ENCODE results near the gene YEATS2.
"Not testable (repeated sequence)": the region's sequence is repeated elsewhere in the genome, so short reads cannot be mapped to it uniquely, and the experiment has no call there.

YEATS2 gene

DNA sequence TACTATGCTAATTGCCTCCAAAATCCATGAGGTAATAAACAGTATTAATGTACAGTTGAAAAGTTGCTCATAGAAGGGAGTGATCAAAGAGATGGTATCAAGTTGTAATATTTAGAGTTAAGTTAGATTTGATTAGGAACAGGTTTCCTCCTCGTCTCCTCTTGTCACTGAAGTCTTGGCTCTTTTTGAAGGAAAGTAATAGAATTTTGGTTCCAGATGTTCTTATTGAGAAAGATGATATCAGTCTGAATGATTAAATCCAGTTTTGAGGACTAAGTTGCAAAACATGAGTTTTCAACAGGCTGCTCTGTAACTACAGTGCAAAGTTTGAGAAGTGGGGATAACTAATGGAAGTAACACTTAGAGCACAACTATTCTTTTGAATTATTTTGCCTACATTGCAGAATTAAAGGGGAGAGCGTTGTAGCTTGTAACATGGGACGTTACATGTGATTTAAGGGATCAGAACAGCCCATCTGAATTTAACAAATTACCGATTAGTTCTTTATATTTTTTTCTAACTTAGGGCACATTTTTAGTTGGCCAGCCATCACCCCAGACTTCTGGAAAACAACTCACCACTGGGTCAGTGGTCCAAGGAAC is 79.5 kb downstream of the YEATS2 start:
- DNase-seq (ENCODE audit: low spot score) = no peak

GRCh38 chr3:183779896-183780465 is 82.4 kb downstream of the YEATS2 start:
- no peak for DNase-seq (ENCODE audit: low spot score)

DNA sequence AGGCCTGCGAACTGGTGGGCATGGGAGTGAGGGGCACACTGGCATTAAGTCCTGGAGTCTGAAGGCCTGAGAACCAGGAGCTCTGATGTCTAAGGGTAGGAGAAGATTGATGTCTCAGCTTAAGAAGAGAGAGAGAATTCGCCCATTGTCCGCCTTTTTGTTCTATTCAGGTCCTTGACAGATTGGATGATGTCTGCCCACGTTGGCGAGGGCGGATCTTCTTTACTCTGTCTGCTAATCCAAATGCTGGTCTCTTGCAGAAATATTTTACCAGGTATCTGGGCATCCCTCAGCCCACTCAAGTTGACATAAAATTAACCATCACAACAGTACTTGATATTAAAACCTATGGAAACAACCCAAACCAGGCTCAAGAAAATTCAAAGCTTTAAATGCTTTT is 83.6 kb downstream of the YEATS2 start:
- DNase-seq (ENCODE audit: low spot score) = no peak

DNA sequence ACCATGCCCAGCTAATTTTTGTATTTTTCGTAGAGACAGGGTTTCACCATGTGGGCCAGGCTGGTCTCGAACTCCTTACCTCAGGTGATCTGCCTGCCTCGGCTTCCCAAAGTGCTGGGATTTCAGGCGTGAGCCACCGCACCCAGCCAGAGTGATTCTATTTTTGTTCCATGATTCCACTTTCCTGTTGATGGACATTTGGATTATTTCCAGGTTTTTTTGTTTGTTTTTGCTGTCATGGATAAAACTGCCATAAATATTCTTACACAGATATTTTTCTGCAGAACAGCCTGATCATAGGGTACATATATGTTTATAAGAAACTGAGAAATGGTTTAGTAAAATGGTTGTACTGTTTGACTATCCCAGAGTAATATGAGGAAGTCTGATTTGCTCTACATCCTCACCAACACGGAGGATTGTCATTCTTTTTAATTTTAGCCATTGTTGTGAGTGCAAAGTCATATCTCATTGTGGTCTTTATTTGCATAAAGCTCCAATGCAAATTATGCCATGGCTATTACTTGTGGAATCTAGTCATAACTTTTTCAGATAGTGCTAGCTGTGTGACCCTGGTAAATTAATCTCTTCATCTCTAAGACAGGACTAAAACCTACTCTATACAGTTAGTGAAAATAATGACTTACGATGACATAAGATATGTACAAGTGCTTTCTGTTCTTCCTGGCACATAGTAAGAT is 85.1 kb downstream of the YEATS2 start:
- no peak for DNase-seq (ENCODE audit: low spot score)

DNA sequence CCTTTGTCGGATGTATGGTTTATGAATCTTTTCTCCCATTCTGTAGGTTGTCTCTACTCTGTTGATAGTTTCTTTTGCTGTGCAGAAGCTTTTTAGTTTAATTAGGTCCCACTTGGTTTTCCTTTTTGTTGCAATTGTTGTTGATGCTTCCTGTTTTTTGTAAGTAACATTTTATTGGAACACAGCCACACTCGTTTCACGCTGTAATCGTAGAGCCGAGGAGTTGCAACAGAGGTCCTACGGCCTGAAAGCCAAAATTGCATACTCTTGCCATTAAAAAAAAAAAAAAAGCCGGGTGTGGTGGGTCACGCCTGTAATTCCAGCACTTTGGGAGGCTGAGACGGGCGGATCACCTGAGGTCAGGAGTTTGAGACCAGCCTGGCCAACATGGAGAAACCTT is 86.9 kb downstream of the YEATS2 start:
- DNase-seq (ENCODE audit: low spot score) = not testable (repeated sequence)

DNA sequence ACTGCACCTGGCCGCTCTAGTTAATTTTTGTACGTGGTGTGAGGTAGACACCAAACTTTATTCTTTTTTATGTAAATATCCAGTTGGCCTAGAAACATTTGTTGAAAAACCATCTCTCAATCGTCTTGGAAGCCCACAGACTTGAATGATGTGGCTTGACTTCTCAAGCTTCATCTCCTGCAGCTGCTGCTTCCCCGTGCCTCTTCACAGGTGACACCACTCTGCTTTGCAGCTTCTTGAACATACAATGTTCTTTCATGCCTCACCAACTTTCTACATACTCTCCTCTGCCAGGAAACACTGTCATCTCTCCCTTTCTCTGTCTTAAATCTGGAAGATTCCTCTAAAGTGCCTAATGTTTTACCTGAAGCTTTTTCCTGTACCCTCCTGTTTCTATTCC is 92.2 kb downstream of the YEATS2 start:
- no peak for DNase-seq (ENCODE audit: low spot score)

DNA sequence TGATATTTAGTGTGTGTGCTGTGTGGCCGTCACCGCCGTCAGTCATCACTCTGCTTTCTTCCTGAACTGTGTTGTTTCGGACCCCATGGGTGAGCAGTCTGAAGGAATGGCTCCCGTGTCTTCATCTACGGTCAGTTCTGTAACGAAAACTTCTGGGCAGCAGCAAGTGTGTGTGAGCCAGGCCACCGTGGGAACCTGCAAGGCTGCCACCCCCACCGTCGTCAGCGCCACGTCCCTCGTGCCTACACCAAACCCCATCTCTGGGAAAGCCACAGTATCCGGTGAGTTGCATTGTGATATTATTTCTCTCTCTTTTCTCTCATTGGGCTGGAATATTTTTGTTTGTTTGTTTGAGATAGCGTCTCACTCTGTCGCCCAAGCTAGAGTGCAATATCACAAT is 93.1 kb downstream of the YEATS2 start:
- DNase-seq (ENCODE audit: low spot score) = no peak

- no peak for DNase-seq (ENCODE audit: low spot score)
Measured at GRCh38 chr3:183792976-183793375, 95.4 kb downstream of the YEATS2 start.

- DNase-seq (ENCODE audit: low spot score) = no peak
Measured at GRCh38 chr3:183794452-183794851, 96.9 kb downstream of the YEATS2 start.

- no peak for DNase-seq (ENCODE audit: low spot score)
Measured at GRCh38 chr3:183796372-183796771, 98.8 kb downstream of the YEATS2 start.

DNA sequence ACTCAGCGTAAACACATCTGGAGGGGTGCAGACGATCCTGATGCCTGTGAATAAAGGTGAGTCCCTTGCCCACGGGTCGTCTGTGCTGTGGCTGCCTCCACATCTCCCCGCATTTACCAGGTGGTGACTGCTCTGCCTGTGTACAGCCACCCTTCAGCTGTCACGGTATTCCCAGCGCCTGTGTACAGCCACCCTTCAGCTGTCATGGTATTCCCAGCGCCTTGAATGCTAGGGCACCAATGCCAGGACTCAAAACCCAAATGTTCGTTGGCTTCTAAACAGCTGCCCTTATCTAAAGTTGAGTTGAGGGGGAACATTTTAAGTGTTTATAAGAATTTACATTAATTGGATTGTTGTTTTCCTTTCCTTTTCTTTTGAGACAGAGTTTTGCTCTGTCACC is 100.4 kb downstream of the YEATS2 start:
- no peak for DNase-seq (ENCODE audit: low spot score)

DNA sequence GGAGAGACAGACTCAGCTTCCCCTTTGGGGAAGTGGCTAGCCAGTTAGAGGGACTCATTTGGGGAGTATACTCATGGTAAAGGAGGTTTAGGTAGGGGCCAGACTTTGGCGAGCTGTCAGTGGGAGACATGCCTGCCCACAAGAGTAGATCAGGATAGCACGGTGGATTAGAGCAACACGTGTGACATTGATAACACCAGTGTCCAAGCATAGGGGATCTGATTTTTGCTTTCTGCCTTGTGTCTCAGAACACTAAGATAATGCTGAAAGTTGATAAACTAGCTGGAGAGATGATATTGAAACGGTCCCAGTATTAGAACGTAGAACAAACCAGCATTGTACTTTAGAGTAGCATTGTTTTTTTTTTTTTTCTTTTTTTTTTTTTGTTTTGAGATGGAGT is 101.9 kb downstream of the YEATS2 start:
- DNase-seq (ENCODE audit: low spot score) = no peak

DNA sequence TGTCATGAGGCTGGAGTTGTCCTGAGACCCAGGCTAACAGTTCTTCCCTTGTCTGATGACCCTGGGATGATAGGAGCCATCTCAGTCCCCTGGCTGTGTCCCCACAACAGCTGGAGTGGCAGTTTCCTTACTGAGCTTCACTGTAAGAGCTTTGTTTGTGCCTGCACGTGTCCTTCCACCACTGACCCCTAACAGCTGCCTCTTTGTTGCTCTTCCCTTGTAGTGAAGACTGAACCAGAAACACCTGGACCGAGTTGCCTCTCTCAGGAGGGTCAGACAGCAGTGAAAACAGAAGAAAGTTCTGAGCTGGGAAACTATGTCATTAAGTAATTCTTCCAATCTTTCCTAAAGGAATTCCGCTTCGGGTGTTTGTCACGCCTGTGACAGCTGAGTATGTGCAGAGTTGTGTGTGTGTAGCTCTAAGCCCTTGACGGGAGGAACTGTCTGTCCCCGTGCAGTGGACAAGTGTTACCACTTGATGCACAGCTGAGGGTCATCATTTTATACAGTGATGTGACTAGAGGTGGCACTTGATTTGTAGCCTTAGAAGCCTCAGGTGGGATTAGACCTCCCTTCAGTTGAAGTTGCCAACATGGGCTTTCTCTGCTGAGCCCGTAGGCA is 102.8 kb downstream of the YEATS2 start:
- no peak for DNase-seq (ENCODE audit: low spot score)

- no peak for DNase-seq (ENCODE audit: low spot score)
Measured at GRCh38 chr3:183801601-183802000, 104.0 kb downstream of the YEATS2 start.

GRCh38 chr3:183802989-183803388 is 105.4 kb downstream of the YEATS2 start:
- DNase-seq (ENCODE audit: low spot score) = no peak

DNA sequence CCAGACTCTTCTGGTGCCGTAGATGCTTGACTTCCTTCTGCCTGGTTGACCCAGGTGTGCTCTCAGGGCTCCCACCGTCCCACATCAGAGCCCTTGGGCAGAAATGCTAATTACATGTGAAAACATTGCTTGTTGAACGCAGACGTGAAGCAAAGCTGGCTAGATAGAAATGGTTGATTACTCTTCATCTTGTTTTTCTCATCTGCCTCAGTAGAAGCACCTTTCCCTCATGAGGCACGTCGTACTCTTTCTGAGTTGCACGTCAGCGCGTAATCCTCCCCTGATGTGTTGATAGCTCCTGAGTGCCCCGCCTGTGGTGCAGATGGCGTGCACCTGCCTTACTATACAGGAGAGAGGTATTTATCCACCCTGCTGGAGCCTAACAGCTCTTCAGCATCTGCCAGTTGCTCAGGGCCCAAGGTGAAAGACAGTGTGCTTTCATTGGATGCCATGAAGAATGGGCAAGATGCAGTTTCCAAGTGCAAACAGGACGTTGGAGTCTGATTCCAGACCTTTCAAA is 109.7 kb downstream of the YEATS2 start:
- DNase-seq (ENCODE audit: low spot score) = no peak

- DNase-seq (ENCODE audit: low spot score) = no peak
Measured at GRCh38 chr3:183807881-183808280, 110.3 kb downstream of the YEATS2 start.

DNA sequence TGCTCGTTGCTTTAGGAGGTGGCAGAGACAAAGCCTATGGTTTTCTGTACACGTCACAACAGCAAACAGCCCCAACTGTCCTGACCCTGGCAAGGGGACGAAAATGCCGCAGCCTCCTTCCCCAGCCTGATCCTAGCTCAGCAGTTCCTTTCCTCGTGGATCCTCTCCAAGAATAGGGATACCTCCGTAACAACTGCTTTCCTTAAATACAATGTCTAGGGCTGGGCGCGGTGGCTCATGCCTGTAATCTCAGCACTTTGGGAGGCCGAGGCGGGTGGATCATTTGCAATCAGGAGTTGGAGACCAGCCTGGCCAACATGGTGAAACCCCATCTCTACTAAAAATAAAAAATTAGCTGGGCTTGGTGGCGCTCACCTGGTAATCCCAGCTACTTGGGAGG is 110.8 kb downstream of the YEATS2 start:
- no peak for DNase-seq (ENCODE audit: low spot score)

DNA sequence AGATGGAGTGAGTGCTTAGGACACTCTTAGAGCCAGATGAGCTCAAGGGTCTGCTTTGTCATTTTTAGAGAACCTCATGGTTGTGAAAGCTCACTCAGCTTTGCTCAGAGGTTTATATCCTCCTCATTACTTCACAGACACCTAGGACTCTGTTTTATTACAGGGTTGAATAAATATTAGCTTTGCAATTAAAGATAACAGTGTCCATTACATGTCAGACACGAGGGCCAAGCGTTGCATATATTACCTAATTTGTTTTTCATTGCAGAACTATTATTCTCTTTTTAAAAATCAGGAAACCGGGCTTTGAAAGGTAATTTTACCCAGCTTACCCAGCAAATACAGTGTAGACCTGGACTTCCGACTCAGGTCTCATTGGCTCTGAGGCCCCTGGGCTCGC is 111.7 kb downstream of the YEATS2 start:
- DNase-seq (ENCODE audit: low spot score) = no peak

DNA sequence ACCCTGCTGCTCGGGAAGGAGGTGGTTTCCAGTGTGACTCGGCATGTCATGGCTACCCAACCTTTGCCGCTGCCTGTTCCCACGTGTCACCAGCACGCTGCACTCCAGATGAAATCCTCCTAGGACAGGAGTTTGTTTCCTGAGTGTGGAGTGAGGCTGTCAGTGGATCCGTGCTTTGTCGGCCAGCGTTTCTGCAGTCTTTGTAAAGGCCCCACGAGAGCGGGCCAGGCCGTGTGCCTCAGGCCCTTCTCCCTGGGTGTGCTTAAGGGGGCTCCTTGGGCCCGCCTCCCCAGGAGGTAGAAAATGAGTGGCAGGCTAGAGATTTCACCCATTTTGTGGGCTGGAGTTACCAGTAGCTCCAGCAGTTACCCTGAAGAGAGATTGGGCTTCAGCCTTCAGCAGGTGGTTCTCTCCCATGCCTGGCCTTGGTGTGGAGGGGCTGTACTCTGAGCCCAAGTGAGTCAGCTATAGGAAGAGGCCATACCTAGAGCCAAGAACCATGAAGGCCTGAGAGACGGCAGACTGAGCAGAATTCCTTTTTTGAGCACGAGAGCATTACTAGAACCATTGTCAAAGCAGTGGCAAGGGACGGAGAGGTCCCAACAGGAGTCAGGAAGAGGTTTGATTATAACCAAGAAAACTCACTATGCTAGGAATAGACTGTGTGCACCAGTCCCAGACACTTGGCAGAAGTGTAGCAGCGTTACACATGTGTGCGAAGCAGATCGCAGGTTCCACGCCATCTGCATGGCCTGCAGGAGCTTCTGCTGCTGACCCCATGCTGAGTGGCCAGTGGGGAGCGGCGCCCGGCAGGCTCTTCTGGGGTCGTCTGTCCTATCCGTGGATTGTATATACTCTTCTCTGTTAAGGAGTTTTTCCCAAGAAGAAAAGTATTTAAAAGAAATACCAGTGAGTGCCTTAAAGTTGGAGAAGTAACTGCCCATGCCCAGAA is 113.3 kb downstream of the YEATS2 start:
- DNase-seq (ENCODE audit: low spot score) = no peak

GRCh38 chr3:183811638-183812037 is 114.0 kb downstream of the YEATS2 start:
- DNase-seq (ENCODE audit: low spot score) = no peak
